ENCODE data around the gene CSMD2. TPM values are rescaled to one million over a fixed set of nuclear protein-coding genes. Genes with fewer than 3 reads are reported as not detected.

Gene CSMD2
- total RNA-seq, 2 experiments from 2014 or later = not detected

DNA sequence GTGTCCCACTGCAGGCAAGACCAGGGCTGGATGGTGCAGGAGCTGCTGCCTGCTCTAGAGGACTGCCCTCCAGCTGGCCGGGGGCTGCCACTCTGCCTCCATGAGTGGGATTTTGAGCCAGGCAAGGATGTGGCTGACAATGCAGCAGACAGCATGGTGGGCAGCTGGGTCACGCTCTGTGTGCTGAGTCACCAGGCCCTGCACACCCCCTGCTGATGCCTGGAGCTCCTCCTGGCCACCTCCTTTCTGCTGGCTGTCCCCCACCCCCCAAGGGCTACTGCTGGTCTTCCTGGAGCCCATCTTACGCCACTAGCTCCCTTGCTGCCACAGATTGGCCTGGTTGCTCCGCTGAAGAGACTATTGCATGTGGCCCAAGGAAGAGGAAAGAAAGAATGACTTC, 696.5 kb downstream of the CSMD2 start:
- ChIA-PET POLR2A (no interaction called here), CTCF (ENCODE audit: unreplicated experiment) (interaction anchor here (1.0 kb wide), 1 partner anchor 8 kb away, joined by 3 read pairs; no protein-coding TSS in a partner anchor)
- BruUV-seq (replicated peaks) = no TSS peak
- TF ChIP-seq EZH2phosphoT487 (IDR thresholded peaks at IDR 0.05; ENCODE audit: borderline replicate concordance, low read depth, low read length) = no peak
- TF ChIP-seq, protein P1, sequence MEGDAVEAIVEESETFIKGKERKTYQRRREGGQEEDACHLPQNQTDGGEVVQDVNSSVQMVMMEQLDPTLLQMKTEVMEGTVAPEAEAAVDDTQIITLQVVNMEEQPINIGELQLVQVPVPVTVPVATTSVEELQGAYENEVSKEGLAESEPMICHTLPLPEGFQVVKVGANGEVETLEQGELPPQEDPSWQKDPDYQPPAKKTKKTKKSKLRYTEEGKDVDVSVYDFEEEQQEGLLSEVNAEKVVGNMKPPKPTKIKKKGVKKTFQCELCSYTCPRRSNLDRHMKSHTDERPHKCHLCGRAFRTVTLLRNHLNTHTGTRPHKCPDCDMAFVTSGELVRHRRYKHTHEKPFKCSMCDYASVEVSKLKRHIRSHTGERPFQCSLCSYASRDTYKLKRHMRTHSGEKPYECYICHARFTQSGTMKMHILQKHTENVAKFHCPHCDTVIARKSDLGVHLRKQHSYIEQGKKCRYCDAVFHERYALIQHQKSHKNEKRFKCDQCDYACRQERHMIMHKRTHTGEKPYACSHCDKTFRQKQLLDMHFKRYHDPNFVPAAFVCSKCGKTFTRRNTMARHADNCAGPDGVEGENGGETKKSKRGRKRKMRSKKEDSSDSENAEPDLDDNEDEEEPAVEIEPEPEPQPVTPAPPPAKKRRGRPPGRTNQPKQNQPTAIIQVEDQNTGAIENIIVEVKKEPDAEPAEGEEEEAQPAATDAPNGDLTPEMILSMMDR (conservative IDR thresholded peaks at IDR 0.05; ENCODE audit: low read length) = no peak
- intact Hi-C loops (cut with micrococcal nuclease; ENCODE audit: unreplicated experiment) = no loop called here
- Histone ChIP-seq H3K9me3 (ENCODE audit: low read length) (no peaks in the 10 kb centered on the region), H3K4me3 (ENCODE audit: low read depth, low read length, poor library complexity, severe bottlenecking) (no peak overlapping the region), H3K79me2 (ENCODE audit: insufficient read depth, low read depth, low read length) (0 out of 2 replicates have a peak, but pooled peaks cover 6% of the 10 kb centered on the region), H3K4me2 (ENCODE audit: low read length) (no peak overlapping the region), H3K36me3 (ENCODE audit: insufficient read depth, low read length) (no peaks in the 10 kb centered on the region), H3K27ac (ENCODE audit: low read depth, low read length, poor library complexity, severe bottlenecking) (no peak overlapping the region), H4K20me1 (ENCODE audit: insufficient read depth, low read length) (no peaks in the 10 kb centered on the region), H2AFZ (ENCODE audit: low read length) (no peak overlapping the region), H3K9me2 (ENCODE audit: insufficient read depth, low read length) (no peaks in the 10 kb centered on the region), H3K4me1 (ENCODE audit: insufficient read depth, low read length, poor library complexity, severe bottlenecking) (peaks cover 18% of the 10 kb centered on the region)
- DNase-seq (ENCODE audit: low spot score) = no peak

DNA sequence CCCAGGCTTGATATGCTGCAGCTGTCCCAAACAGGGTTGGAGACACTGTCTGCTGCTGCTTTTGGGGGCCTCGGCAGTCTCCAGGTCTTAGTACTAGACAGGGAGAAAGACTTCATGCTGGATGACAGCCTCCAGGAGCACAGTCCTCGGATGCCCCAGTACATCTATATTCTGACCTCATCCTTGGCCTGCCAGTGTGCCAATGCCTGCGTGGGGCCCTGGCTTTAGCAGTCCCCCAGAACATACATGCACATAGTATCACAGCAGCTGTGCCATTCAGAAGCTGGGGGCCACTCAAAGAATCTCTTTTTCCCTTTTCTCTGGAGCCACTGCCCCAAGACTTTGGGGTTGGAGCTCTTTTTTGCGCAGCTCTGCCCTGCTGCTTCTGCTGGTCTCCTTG, 697.0 kb downstream of the CSMD2 start:
- no peaks in the 10 kb centered on the region for H4K20me1 ChIP-seq (ENCODE audit: insufficient read depth, low read length)
- H3K36me3 ChIP-seq (ENCODE audit: insufficient read depth, low read length) = no peaks in the 10 kb centered on the region
- no peak overlapping the region for H2AFZ ChIP-seq (ENCODE audit: low read length)
- ChIA-PET POLR2A (no interaction called here), CTCF (ENCODE audit: unreplicated experiment) (interaction anchor here (1.0 kb wide), 1 partner anchor 8 kb away, joined by 3 read pairs; no protein-coding TSS in a partner anchor)
- H3K4me2 ChIP-seq (ENCODE audit: low read length) = no peak overlapping the region
- TF ChIP-seq, protein P1 (conservative IDR thresholded peaks at IDR 0.05; ENCODE audit: low read length) = no peak
- no peak for TF ChIP-seq EZH2phosphoT487 (IDR thresholded peaks at IDR 0.05; ENCODE audit: borderline replicate concordance, low read depth, low read length)
- H3K27ac ChIP-seq (ENCODE audit: low read depth, low read length, poor library complexity, severe bottlenecking) = no peak overlapping the region
- 0 out of 2 replicates have a peak, but pooled peaks cover under 1% of the 10 kb centered on the region for H3K79me2 ChIP-seq (ENCODE audit: insufficient read depth, low read depth, low read length)
- peaks cover 22% of the 10 kb centered on the region for H3K4me1 ChIP-seq (ENCODE audit: insufficient read depth, low read length, poor library complexity, severe bottlenecking)
- no peaks in the 10 kb centered on the region for H3K9me2 ChIP-seq (ENCODE audit: insufficient read depth, low read length)
- BruUV-seq (replicated peaks) = no TSS peak
- intact Hi-C loops (cut with micrococcal nuclease; ENCODE audit: unreplicated experiment) = no loop called here
- no peak for DNase-seq (ENCODE audit: low spot score)
- no peak overlapping the region for H3K4me3 ChIP-seq (ENCODE audit: low read depth, low read length, poor library complexity, severe bottlenecking)
- no peaks in the 10 kb centered on the region for H3K9me3 ChIP-seq (ENCODE audit: low read length)

DNA sequence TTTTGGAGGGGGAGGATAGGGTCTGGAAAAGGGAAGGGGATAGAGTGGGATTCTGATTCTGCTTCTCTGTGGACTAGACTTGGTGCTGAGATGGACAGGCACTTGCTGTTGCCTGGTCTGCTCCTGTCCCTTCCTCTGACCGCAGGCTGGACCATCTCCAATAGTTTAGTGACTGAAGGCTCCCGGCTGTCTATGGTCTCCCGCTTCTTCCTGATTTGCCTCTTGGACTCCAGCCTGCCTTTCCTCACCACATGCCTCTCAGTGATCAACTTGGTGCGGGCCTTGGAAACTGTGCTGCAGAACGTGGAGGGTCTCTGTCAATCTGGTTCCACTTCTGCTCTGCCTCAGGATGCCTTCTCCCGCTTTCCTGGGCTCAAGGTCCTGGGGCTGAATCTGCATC, 698.9 kb downstream of the CSMD2 start:
- Histone ChIP-seq H3K4me1 (ENCODE audit: insufficient read depth, low read length, poor library complexity, severe bottlenecking) (peaks cover 31% of the 10 kb centered on the region), H3K36me3 (ENCODE audit: insufficient read depth, low read length) (no peaks in the 10 kb centered on the region), H3K79me2 (ENCODE audit: insufficient read depth, low read depth, low read length) (no peaks in the 10 kb centered on the region), H4K20me1 (ENCODE audit: insufficient read depth, low read length) (no peaks in the 10 kb centered on the region), H3K27ac (ENCODE audit: low read depth, low read length, poor library complexity, severe bottlenecking) (no peak overlapping the region), H3K4me2 (ENCODE audit: low read length) (no peak overlapping the region), H3K9me2 (ENCODE audit: insufficient read depth, low read length) (no peaks in the 10 kb centered on the region), H2AFZ (ENCODE audit: low read length) (no peak overlapping the region), H3K9me3 (ENCODE audit: low read length) (no peaks in the 10 kb centered on the region), H3K4me3 (ENCODE audit: low read depth, low read length, poor library complexity, severe bottlenecking) (no peak overlapping the region)
- intact Hi-C loops (cut with micrococcal nuclease; ENCODE audit: unreplicated experiment) = no loop called here
- TF ChIP-seq, protein P1 (conservative IDR thresholded peaks at IDR 0.05; ENCODE audit: low read length) = no peak
- TF ChIP-seq EZH2phosphoT487 (IDR thresholded peaks at IDR 0.05; ENCODE audit: borderline replicate concordance, low read depth, low read length) = no peak
- ChIA-PET CTCF (ENCODE audit: unreplicated experiment) (interaction anchor here (0.6 kb wide), 1 partner anchor 96 kb away, joined by 6 read pairs; no protein-coding TSS in a partner anchor), POLR2A (interaction anchor here (0.6 kb wide), 1 partner anchor 1992 kb away, joined by 3 read pairs; no protein-coding TSS in a partner anchor)
- DNase-seq (ENCODE audit: low spot score) = no peak
- no TSS peak for BruUV-seq (replicated peaks)
